GM19240 (cell line): Measurements from ENCODE around the gene GFPT1.

Source experiments
- DNase-seq: peaks from one replicate; pipeline ENCODE4 v3.0.0; 2011; ENCODE audit warnings: low spot score; ENCODE audit not compliant: insufficient read length

GFPT1 gene

GRCh38 chr2:69291721-69292120, 95.3 kb downstream of the GFPT1 start:
- no peak for DNase-seq

- DNase-seq = no peak
These were observed 95.9 kb downstream of the GFPT1 start for GRCh38 chr2:69291004-69291650.

GRCh38 chr2:69288429-69288828, 98.6 kb downstream of the GFPT1 start:
- DNase-seq = no peak

GRCh38 chr2:69287544-69287943, 99.5 kb downstream of the GFPT1 start:
- DNase-seq = no peak

- no peak for DNase-seq
These were observed 101.6 kb downstream of the GFPT1 start for GRCh38 chr2:69285379-69285894.

GRCh38 chr2:69280796-69281412, 106.1 kb downstream of the GFPT1 start:
- DNase-seq = no peak

- DNase-seq = no peak
These were observed 106.9 kb downstream of the GFPT1 start for GRCh38 chr2:69279931-69280681.

- DNase-seq = no peak
These were observed 107.8 kb downstream of the GFPT1 start for GRCh38 chr2:69279211-69279610.

GRCh38 chr2:69278366-69278765, 108.7 kb downstream of the GFPT1 start:
- DNase-seq = no peak

GRCh38 chr2:69275490-69275889, 111.5 kb downstream of the GFPT1 start:
- DNase-seq = no peak

- DNase-seq = no peak
These were observed 114.1 kb downstream of the GFPT1 start for GRCh38 chr2:69272803-69273471.

- no peak for DNase-seq
These were observed 115.2 kb downstream of the GFPT1 start for GRCh38 chr2:69271831-69272257.
